Mammary epithelial cell (primary cell): ENCODE measurements around the gene SMARCD1.

Source experiments
- EZH2 ChIP-seq: IDR thresholded peaks from 2 replicates; pipeline ENCODE4 v1.6.1; 2012; ENCODE audit warnings: low read length, inconsistent platforms, borderline replicate concordance
- TF ChIP-seq, protein P1 (sequence below), 2 donors: IDR thresholded peaks in 1 of 2; conservative IDR thresholded peaks in 1 of 2; 2 replicates each; pipeline ENCODE4 v1.5.1; 2011 to 2012; ENCODE audit warnings: inconsistent platforms in 2 of 2, low read length in 2 of 2, mild to moderate bottlenecking in 2 of 2, control low read depth in 1 of 2, low read depth in 1 of 2; ENCODE audit not compliant: insufficient read depth in 1 of 2; ENCODE audit errors: extremely low read depth in 1 of 2

DNA sequence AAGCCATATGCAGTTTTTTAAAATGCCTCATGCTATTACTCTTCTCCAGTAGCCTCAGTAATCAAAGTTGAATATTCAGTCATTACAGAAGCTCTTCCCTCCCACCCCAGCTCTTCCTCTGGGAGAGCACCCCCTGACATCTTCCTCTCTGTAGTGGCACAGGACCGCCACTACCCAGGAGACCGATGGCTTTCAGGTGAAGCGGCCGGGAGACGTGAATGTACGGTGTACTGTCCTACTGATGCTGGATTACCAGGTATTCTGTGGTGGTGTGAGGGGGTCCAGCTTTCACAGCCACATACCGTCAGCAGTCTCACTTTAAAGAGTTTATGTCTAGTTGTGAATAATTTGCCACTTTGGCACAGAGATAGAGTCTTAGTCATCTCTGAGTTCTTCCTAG lies 4.6 kb downstream of the SMARCD1 start:
- TF ChIP-seq, protein P1, sequence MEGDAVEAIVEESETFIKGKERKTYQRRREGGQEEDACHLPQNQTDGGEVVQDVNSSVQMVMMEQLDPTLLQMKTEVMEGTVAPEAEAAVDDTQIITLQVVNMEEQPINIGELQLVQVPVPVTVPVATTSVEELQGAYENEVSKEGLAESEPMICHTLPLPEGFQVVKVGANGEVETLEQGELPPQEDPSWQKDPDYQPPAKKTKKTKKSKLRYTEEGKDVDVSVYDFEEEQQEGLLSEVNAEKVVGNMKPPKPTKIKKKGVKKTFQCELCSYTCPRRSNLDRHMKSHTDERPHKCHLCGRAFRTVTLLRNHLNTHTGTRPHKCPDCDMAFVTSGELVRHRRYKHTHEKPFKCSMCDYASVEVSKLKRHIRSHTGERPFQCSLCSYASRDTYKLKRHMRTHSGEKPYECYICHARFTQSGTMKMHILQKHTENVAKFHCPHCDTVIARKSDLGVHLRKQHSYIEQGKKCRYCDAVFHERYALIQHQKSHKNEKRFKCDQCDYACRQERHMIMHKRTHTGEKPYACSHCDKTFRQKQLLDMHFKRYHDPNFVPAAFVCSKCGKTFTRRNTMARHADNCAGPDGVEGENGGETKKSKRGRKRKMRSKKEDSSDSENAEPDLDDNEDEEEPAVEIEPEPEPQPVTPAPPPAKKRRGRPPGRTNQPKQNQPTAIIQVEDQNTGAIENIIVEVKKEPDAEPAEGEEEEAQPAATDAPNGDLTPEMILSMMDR (conservative IDR thresholded peaks at IDR 0.05 in 1 of 2, IDR thresholded peaks at IDR 0.05 in 1 of 2; ENCODE audit: extremely low read depth in 1 of 2, insufficient read depth in 1 of 2, low read depth in 1 of 2, low read length in 2 of 2): no peak
- TF ChIP-seq EZH2: no peak
